ENCODE measurements around the gene ZDHHC6. TPM values are rescaled to one million over a fixed set of nuclear protein-coding genes. Genes with fewer than 3 reads are reported as not detected.

Gene ZDHHC6
- total RNA-seq, 1 donor from 2014 or later: 36.4 TPM

GRCh38 chr10:112441520-112441919, 5.2 kb downstream of the ZDHHC6 start:
- ATAC-seq (no peak), DNase-seq (no peak)
- no peak for TF ChIP-seq CTCF (IDR thresholded peaks at IDR 0.05)
- H3K27ac ChIP-seq: no peak overlapping the region
- H3K27me3 ChIP-seq (ENCODE audit: low read depth): no peaks in the 10 kb centered on the region
- H3K9me3 ChIP-seq: no peaks in the 10 kb centered on the region
- no peak overlapping the region for H3K4me3 ChIP-seq
- peaks cover 87% of the 10 kb centered on the region for H3K36me3 ChIP-seq
- intact Hi-C loops (cut with DNase I): no loop called here
- H3K4me1 ChIP-seq: peaks cover 15% of the 10 kb centered on the region

- no peak for ATAC-seq
- intact Hi-C loops (cut with DNase I): no loop called here
- peaks cover 96% of the 10 kb centered on the region for H3K36me3 ChIP-seq
Measured at GRCh38 chr10:112438356-112438755, 8.4 kb downstream of the ZDHHC6 start.

GRCh38 chr10:112434988-112435619, 11.6 kb downstream of the ZDHHC6 start:
- TF ChIP-seq CTCF (IDR thresholded peaks at IDR 0.05): peak; percentile 42
- intact Hi-C loops (cut with DNase I): no loop called here
- H3K27ac ChIP-seq: no peak overlapping the region
- peaks cover 96% of the 10 kb centered on the region for H3K36me3 ChIP-seq
- no peaks in the 10 kb centered on the region for H3K9me3 ChIP-seq
- no peak overlapping the region for H3K4me3 ChIP-seq
- DNase-seq: no peak
- no peaks in the 10 kb centered on the region for H3K27me3 ChIP-seq (ENCODE audit: low read depth)
- ATAC-seq: no peak
- no peaks in the 10 kb centered on the region for H3K4me1 ChIP-seq

More at GRCh38 chr10:112438356-112438755, 8.4 kb downstream of the ZDHHC6 start:
- no peak overlapping the region for H3K4me3 ChIP-seq
- no peak overlapping the region for H3K27ac ChIP-seq
- DNase-seq: no peak
- no peak for TF ChIP-seq CTCF (IDR thresholded peaks at IDR 0.05)
- H3K9me3 ChIP-seq: no peaks in the 10 kb centered on the region
- no peaks in the 10 kb centered on the region for H3K27me3 ChIP-seq (ENCODE audit: low read depth)
- no peaks in the 10 kb centered on the region for H3K4me1 ChIP-seq

GRCh38 chr10:112433136-112433535, 13.6 kb downstream of the ZDHHC6 start:
- Histone ChIP-seq H3K4me1 (no peaks in the 10 kb centered on the region), H3K4me3 (no peak overlapping the region), H3K27ac (no peak overlapping the region), H3K27me3 (ENCODE audit: low read depth) (no peaks in the 10 kb centered on the region), H3K36me3 (peaks cover 96% of the 10 kb centered on the region), H3K9me3 (no peaks in the 10 kb centered on the region)
- DNase-seq (no peak), ATAC-seq (no peak)
- intact Hi-C loops (cut with DNase I): no loop called here
- TF ChIP-seq CTCF (IDR thresholded peaks at IDR 0.05): no peak

DNA sequence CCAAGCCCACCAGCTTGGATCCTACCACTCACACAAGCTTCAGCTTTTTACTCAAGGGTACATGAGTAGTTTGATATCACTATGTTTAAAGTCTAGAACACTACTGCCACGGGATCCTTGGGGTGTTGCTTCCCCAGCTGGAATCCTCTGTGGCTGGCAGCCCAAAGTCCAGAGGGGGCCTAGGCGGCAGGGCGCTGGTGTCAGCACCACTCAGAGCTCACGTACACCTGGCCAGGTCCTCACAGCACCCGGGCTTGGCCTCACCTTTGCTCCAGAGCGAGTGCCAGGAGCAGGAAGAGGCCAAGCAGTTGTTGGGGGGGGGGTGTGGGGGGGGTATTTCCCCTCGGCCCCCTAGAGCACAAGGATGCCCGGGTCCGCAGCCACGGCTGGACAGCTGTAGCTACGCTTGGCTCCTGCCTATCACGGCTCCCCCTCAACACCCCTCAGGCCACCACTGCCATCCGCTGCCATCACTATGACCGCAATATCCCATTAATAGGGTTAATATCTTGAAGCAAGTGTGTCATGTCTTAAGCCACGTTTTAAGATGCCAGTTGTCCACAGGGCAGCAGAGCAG, 17.0 kb downstream of the ZDHHC6 start:
- DNase-seq: no peak
- Histone ChIP-seq H3K36me3 (peaks cover 100% of the 10 kb centered on the region), H3K4me3 (no peak overlapping the region), H3K9me3 (no peaks in the 10 kb centered on the region), H3K27me3 (ENCODE audit: low read depth) (no peaks in the 10 kb centered on the region), H3K27ac (no peak overlapping the region), H3K4me1 (no peaks in the 10 kb centered on the region)
- intact Hi-C loops (cut with DNase I): no loop called here
- TF ChIP-seq CTCF (IDR thresholded peaks at IDR 0.05): no peak
- ATAC-seq: no peak
